GM12864 (cell line): ENCODE measurements around the gene MXRA5.

Experiments used
- DNase-seq: peaks from one replicate; pipeline ENCODE4 v3.0.0-alpha.2; 2011; ENCODE audit warnings: low read depth
- H3K4me3 ChIP-seq: 2 replicates; pipeline ENCODE4 v1.5.1; 2011; ENCODE audit warnings: mild to moderate bottlenecking, low read depth, low read length, control low read depth
- TF ChIP-seq, protein P1 (sequence below): IDR thresholded peaks from 2 replicates; pipeline ENCODE4 v1.5.1; 2011; ENCODE audit warnings: low read depth, mild to moderate bottlenecking, moderate library complexity, low read length, control low read depth, inconsistent platforms; ENCODE audit errors: missing control alignments

Gene MXRA5, protein sequence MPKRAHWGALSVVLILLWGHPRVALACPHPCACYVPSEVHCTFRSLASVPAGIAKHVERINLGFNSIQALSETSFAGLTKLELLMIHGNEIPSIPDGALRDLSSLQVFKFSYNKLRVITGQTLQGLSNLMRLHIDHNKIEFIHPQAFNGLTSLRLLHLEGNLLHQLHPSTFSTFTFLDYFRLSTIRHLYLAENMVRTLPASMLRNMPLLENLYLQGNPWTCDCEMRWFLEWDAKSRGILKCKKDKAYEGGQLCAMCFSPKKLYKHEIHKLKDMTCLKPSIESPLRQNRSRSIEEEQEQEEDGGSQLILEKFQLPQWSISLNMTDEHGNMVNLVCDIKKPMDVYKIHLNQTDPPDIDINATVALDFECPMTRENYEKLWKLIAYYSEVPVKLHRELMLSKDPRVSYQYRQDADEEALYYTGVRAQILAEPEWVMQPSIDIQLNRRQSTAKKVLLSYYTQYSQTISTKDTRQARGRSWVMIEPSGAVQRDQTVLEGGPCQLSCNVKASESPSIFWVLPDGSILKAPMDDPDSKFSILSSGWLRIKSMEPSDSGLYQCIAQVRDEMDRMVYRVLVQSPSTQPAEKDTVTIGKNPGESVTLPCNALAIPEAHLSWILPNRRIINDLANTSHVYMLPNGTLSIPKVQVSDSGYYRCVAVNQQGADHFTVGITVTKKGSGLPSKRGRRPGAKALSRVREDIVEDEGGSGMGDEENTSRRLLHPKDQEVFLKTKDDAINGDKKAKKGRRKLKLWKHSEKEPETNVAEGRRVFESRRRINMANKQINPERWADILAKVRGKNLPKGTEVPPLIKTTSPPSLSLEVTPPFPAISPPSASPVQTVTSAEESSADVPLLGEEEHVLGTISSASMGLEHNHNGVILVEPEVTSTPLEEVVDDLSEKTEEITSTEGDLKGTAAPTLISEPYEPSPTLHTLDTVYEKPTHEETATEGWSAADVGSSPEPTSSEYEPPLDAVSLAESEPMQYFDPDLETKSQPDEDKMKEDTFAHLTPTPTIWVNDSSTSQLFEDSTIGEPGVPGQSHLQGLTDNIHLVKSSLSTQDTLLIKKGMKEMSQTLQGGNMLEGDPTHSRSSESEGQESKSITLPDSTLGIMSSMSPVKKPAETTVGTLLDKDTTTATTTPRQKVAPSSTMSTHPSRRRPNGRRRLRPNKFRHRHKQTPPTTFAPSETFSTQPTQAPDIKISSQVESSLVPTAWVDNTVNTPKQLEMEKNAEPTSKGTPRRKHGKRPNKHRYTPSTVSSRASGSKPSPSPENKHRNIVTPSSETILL (N-terminal part only)

DNA sequence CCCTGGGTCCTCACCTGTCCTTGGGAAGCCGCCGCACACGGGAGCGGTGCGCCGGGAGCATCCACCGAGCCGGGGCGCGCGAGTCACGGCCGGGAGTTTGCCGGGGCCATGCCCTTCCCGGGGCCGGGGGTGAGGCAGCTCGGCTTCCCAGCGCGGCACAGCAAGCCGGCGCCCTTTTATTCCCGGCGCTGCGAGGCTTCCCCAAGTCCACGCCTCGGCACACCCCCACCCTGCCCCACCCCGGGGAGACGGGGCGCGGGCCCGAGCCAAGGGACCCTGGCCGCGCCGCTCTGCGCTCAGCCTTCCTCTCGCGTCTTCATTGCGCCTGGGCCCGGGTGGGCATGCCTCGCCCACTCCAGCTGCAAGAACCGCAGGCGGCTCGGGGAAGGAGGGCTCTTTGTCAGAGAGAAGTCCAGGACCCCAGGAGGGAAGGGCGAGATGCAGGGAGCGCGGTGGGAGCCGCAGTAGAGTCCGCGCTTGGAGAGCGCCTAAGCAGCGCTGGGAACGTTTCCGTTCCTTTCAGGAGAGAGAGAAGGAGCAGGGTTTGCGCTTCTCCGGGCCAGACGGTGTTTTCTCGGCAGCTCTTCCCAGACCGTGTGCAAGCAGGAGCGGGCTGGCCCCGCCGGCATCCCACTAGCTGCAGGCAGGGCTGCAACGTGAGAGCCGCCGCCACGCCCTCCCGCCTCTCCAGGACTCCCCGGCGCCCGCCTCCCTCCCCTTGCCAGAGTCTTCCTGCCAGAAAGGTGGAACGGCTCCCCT is at the start of gene MXRA5:
MXRA5 (minus strand) TSS at position 152 of the 759 bp plus-strand sequence. CDS start 2,819 bp downstream, outside the sequence.
- DNase-seq, result no peak
- TF ChIP-seq, protein P1, sequence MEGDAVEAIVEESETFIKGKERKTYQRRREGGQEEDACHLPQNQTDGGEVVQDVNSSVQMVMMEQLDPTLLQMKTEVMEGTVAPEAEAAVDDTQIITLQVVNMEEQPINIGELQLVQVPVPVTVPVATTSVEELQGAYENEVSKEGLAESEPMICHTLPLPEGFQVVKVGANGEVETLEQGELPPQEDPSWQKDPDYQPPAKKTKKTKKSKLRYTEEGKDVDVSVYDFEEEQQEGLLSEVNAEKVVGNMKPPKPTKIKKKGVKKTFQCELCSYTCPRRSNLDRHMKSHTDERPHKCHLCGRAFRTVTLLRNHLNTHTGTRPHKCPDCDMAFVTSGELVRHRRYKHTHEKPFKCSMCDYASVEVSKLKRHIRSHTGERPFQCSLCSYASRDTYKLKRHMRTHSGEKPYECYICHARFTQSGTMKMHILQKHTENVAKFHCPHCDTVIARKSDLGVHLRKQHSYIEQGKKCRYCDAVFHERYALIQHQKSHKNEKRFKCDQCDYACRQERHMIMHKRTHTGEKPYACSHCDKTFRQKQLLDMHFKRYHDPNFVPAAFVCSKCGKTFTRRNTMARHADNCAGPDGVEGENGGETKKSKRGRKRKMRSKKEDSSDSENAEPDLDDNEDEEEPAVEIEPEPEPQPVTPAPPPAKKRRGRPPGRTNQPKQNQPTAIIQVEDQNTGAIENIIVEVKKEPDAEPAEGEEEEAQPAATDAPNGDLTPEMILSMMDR, result no peak
- no peak within 1 kb of the TSS for H3K4me3 ChIP-seq

DNA sequence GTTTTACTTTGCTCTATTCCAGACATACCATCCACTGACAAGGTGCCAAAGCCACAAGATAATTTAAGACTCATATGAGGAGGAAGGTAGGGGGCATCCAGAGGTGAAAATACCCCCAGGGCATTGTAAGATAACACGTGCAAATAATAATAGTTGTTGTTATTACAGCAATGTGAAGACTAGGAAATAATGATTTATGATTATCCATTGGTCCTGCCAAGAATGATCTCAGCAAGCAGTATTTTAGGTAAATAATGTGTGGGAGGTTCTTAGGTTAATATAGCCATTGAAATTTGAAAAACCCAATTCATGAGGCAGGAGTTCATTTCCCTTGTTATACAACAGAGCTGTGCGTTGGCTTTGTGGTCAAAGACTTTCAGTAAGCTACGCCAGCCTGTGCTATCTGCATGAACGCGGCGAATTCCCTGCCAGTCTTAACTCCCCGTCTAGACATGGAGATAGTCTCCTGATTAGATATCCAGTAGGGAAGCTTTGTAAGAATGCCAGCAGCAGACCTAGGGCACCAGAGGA is 47.2 kb upstream of the MXRA5 start:
- TF ChIP-seq, protein P1, result no peak
- no peak overlapping the region for H3K4me3 ChIP-seq
- no peak for DNase-seq

DNA sequence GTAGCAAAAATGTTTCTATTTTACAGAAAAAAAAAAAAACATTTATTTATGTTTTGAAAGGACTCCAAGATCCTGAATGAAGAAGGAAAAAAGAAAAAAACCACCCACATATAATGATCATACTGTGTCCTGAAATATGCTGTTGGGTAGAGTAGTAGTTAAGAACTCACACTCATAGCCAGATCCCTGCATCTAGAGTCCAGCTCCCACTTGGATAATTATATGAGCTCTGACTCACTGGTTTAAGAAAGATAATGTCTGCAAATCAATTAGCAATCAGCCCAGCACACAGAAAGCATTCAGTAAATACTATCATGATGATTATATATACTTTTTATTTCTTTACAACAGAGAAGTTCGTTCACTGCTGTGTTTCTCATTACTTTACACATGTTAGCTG is 46.7 kb upstream of the MXRA5 start:
- TF ChIP-seq, protein P1, result no peak
- H3K4me3 ChIP-seq, result no peak overlapping the region
- DNase-seq, result no peak

DNA sequence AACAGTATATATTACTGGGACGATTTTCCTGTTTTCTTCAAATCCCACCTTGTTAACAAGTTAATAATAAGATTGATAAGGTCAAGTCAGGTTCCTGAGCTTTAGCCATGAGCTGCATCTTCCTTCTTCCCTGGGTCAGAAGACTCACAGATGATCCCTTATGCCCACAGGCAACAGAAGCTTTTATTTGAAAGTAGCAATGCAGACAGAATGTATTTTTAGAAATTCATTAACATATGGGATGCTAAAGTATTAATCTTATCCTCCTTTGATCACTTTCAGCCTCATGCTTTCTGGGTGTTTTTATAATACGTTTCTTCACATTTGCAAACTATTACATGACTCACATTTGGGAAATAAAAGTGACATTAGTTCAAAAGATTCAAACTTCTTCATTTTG is 42.0 kb upstream of the MXRA5 start:
- H3K4me3 ChIP-seq, result no peak overlapping the region
- TF ChIP-seq, protein P1, result no peak
- no peak for DNase-seq

DNA sequence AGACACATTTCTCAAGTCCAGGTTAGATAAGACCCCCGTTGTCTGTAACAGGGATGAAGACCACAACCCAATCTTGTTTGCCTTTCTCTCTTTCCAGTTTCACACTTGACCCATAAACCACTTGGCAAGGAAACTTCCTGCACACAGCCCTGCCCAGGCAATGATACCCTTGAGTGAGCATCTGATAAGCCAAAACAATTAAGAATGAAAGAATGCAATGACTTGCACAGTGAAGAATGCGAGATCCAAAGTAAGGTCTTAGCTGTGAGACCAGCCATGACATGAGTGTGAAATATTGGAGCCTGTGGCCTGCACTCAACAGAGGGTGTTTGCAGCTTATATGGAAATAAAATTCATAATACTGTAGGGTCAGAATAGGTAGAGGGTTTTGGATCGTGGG is 37.9 kb upstream of the MXRA5 start:
- TF ChIP-seq, protein P1, result no peak
- no peak overlapping the region for H3K4me3 ChIP-seq
- no peak for DNase-seq

DNA sequence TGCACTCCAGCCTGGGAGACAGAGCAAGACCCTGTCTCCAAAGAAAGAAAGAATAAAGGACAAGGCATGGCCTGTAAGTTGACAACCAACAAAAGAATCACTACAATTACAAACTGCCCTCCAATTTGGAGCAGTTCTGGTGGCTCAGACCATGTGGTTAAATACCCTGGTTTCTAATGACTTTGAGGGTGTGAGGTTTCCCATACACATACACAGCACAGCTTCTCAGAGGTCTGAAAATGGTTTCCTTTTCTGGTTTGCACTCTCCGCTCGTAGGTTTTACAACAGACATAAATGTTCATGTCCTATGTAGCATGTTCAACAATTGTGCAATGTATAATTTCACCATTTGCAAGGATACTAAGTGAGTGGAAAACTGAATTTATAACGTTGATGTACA is 34.2 kb upstream of the MXRA5 start:
- no peak overlapping the region for H3K4me3 ChIP-seq
- TF ChIP-seq, protein P1, result no peak

More for the DNA sequence above, 34.2 kb upstream of the MXRA5 start:
- no peak for DNase-seq
